HG03432 (cell line): ENCODE measurements around the gene GATAD2B.
"Not testable (repeated sequence)": the region's sequence is repeated elsewhere in the genome, so short reads cannot be mapped to it uniquely, and the experiment has no call there.

ENCODE experiments used
- ATAC-seq: cut with Tn5 transposase; IDR thresholded peaks from one replicate; pipeline ENCODE4 v1.9.1; 2021; ENCODE audit warnings: mild to moderate bottlenecking, moderate library complexity; ENCODE audit not compliant: unreplicated experiment

The GATAD2B gene

DNA sequence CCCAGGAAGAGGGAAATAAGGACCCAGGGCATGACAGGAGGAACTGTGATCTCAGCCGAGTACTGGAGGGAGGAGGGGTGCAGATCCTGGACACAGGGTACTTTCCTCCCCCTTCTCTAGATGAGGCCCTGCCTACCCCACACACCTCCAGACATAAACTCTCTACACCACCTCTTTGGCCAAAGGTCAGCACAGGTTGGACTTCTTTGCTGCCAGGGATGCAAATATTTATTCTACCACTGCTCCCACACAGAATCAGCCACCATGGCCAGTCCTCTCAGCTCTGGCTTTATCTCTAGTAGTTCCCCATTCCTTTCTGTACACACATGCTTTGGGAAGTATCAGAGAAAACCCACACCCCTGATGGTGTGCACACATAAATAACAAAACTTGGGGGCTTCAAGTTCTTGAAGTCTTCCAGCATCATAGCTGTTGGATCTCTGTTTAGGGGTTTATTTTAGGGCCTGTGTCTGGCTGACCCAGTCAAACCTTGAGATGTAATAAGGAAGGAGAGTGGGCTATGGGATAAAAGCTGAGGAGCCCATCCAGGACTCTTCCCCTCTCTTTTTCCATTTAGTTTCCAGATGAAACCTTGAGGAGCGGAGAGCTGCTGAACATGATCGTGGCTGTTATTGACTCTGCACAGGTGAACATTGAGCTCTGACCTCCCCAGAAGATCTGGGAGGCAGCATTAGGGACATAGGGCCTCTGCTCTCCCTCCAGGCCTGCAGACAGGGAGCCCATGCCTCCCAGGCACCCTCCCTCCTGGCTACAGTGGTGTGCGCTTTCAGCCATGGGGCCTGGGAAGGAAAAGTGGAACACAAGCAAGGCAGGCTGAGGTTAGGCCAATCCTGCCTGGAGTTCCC is 154.2 kb downstream of the GATAD2B start:
- no peak for ATAC-seq

DNA sequence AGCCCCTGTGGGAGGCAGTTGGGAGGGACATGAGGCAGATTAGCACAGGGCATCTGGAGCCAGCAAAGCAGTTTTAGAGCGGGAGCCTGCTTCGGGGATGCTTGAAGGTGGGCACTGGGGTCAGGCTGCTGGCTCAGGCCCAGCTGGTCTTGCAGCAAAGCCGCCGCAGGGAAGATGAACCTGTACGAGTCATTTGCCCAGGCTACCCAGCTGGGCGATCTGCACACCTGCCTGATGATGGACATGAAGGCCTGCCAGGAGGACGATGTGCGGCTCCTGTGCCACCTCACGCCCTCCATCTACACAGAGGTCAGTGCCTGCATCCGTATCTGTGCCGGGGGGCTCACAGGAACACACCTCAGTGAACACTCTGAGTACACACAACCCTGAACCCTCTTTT is 155.3 kb downstream of the GATAD2B start:
- ATAC-seq: no peak

DNA sequence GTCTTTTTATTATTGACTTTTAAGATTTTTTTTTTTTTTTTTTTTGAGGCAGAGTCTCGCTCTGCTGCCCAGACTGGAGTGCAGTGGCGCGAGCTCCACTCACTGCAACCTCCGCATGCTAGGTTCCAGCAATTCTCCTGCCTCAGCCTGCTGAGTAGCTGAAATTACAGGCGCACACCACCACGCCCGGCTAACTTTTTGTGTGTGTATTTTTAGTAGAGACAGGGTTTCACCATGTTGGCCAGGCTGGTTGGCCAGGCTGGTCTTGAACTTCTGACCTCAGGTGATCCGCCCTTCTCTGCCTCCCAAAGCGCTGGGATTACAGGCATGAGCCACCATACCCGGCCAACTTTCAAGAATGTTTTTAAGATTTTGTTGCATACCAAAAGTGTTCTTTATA is 156.1 kb downstream of the GATAD2B start:
- ATAC-seq: not testable (repeated sequence)

DNA sequence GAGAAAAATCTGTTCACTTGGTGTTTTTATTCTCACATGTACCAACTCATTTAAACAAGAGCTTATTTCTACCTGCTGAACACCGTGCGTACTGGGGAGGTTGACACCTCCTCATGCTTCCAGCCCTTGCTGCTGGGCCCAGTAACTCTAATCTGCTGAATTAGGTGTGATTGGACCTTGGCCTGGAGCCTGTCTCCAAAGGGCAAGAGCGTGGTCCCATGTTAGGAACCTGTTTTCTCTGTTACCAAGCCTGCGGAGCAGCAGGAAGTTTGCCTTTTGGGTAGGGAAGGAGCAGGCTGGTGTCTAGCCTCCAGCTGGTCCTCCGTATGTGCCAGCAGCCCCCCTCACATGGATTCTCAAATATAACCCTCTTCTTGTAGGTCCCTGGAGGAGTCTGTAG is 158.5 kb downstream of the GATAD2B start:
- ATAC-seq: no peak

DNA sequence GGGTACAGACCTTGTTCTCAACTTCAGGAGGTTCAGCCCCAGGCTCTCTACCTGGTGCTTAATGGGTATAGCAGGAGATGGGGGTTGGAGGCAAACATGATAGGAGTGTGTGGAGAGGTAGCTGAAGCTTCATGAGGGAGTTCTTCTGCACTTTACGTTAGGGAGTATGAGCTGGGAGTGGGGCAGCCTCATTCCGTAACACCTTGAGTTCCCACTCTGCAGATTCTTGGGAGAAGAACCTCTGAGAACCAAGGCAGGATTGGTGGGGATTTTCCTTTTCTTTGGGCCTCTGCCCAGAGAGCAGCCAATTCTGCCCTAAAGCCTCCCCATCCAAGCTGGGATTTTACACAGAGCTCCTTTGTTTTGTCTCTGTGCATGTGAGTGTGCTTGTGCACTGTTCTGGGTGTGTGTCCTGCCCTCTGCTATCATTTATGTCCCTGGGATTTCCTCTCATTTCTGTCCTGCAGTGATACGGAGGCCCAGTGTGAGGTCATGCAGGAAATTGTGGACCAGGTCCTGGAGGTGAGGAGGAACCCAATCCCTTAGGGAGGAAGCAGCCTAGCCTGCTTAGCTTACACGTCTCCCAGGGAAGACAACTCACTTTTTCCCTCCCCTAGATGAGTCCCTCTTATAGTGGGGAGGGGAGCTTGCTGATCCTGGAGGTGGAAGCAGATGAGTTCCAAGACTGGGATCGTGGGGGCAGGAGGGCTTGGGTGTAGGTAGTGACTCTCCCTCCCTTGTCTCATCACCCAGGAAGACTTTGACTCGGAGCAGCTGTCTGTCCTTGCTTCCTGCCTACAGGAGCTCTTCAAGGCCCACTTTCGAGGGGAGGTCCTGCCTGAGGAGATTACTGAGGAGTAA is 159.2 kb downstream of the GATAD2B start:
- ATAC-seq: no peak

DNA sequence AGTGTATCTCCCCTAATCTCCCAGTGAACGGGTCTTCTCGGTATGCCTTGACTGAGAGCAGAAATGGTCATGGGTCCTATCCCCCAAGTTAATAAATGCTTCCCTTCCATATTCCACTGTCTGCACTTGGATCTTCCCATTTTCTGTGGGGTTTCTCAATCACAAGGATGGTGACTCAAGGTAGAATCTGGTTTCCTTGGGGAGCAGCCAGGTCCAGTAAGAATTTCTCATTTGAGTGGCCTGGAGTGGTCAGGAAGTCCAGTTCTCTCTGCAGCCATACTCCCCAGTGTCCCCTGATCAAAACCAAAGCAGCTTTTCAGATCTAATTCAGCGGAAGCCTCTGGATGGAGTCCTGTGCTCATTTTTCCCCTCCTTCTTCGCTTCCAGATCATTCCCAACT is 162.3 kb downstream of the GATAD2B start:
- ATAC-seq: no peak
